HCT116 (cell line): ENCODE data around the gene NOL4L. TPM values are rescaled to one million over a fixed set of nuclear protein-coding genes. Genes with fewer than 3 reads are reported as not detected.

ENCODE experiments used
- ATAC-seq: fragments of 200-7000 bp; cut with Tn5 transposase; 2 replicates; pipeline ENCODE4 v1.9.1; 2020; ENCODE audit warnings: mild to moderate bottlenecking, moderate library complexity
- BruUV-seq: library from RNA; stranded (reverse); fragments of 400-500 nt; replicated peaks from 2 replicates; lab custom pipeline; 2021; lab: Mats Ljungman, UMichigan
- CTCF ChIA-PET: fragments of 300-600 bp; sonication (Branson Sonifier 250); formaldehyde crosslinking; loops from one replicate; lab custom pipeline; 2021; ENCODE audit warnings: antibody characterized with exemption; lab: Charles Lee
- POLR2A ChIA-PET: fragments of 300-600, 350-600 bp; sonication (Branson Sonifier 250); formaldehyde crosslinking; loops from one replicate; lab custom pipeline; 2021; ENCODE audit warnings: antibody characterized with exemption; lab: Charles Lee
- RAD21 ChIA-PET, 2 experiments: fragments of 300-600 bp; sonication (Branson Sonifier 250); formaldehyde crosslinking; loops; one replicate each; lab custom pipeline; 2023; ENCODE audit warnings: low total read pairs in 2 of 2; ENCODE audit not compliant: uncharacterized antibody in 2 of 2, unreplicated experiment in 2 of 2, low non-redundant PET in 1 of 2; lab: Charles Lee
- DNase-seq: peaks from one replicate; pipeline ENCODE4 v3.0.0-alpha.2; 2010; ENCODE audit warnings: low read depth, low spot score
- H2AFZ ChIP-seq: fragments of 200-600 bp; shearing (Covaris generic), sonication (generic); 2 replicates; pipeline ENCODE4 v1.6.1; 2017; ENCODE audit warnings: low read depth, mixed run types, mixed read lengths, antibody characterized with exemption, low read length; ENCODE audit not compliant: poor library complexity, severe bottlenecking
- H3K27ac ChIP-seq: 2 replicates; pipeline ENCODE4 v1.5.1; 2012; ENCODE audit warnings: low read depth, low read length
- H3K27me3 ChIP-seq: fragments of 200-600 bp; sonication (generic); 2 replicates; pipeline ENCODE4 v1.6.1; 2016; ENCODE audit warnings: mixed run types, low read length, mixed read lengths; ENCODE audit not compliant: insufficient read depth
- H3K36me3 ChIP-seq, 2 experiments: fragments of 200-500 bp in 1 of 2; fragments of 200-600 bp in 1 of 2; sonication (Bioruptor generic) in 1 of 2; sonication (generic) in 1 of 2; 2 replicates each; pipeline versions ENCODE4 v1.5.1 to v1.6.1; 2014 to 2016; ENCODE audit warnings: low read length in 2 of 2, inconsistent platforms in 1 of 2, mixed read lengths in 1 of 2, mixed run types in 1 of 2; ENCODE audit not compliant: insufficient read depth in 2 of 2, control insufficient read depth in 1 of 2
- H3K4me1 ChIP-seq, 2 experiments: fragments of 200-600 bp in 1 of 2; sonication (generic) in 1 of 2; 2 replicates each; pipeline versions ENCODE4 v1.5.1 to v1.6.1; 2012 to 2017; ENCODE audit warnings: low read length in 2 of 2, inconsistent platforms in 1 of 2, mild to moderate bottlenecking in 1 of 2, mixed read lengths in 1 of 2, mixed run types in 1 of 2, moderate library complexity in 1 of 2; ENCODE audit not compliant: insufficient read depth in 2 of 2, control insufficient read depth in 1 of 2
- H3K4me2 ChIP-seq: fragments of 200-600 bp; sonication (generic); 2 replicates; pipeline ENCODE4 v1.6.1; 2017; ENCODE audit warnings: mixed run types, low read length, mixed read lengths
- H3K4me3 ChIP-seq, 2 experiments: fragments of 200-600 bp in 1 of 2; sonication (generic) in 1 of 2; replicated peaks in 1 of 2; 2 replicates each; pipeline ENCODE4 v1.5.1; 2011 to 2016; ENCODE audit warnings: low read length in 2 of 2, control low read depth in 1 of 2, low read depth in 1 of 2, mild to moderate bottlenecking in 1 of 2, mixed read lengths in 1 of 2, mixed run types in 1 of 2
- H3K79me2 ChIP-seq: fragments of 200-600 bp; sonication (generic); 2 replicates; pipeline ENCODE4 v1.6.1; 2017; ENCODE audit warnings: mild to moderate bottlenecking, mixed run types, low read length, moderate library complexity, mixed read lengths; ENCODE audit not compliant: insufficient read depth
- H3K9ac ChIP-seq: fragments of 200-600 bp; sonication (generic); 2 replicates; pipeline ENCODE4 v1.6.1; 2016; ENCODE audit warnings: low read length, mixed read lengths
- H3K9me2 ChIP-seq: fragments of 200-600 bp; sonication (generic), shearing (Covaris generic); 2 replicates; pipeline ENCODE4 v1.6.1; 2017; ENCODE audit warnings: mixed run types, mild to moderate bottlenecking, moderate library complexity; ENCODE audit not compliant: insufficient read depth
- H3K9me3 ChIP-seq, 2 experiments: fragments of 200-500 bp in 1 of 2; fragments of 200-600 bp in 1 of 2; sonication (Bioruptor generic) in 1 of 2; sonication (generic) in 1 of 2; 2 replicates each; pipeline ENCODE4 v1.6.1; 2014 to 2017; ENCODE audit warnings: low read length in 2 of 2, mixed read lengths in 2 of 2, inconsistent platforms in 1 of 2, low read depth in 1 of 2, mild to moderate bottlenecking in 1 of 2, mixed run types in 1 of 2, moderate library complexity in 1 of 2; ENCODE audit not compliant: control insufficient read depth in 1 of 2, insufficient read depth in 1 of 2
- H4K20me1 ChIP-seq: fragments of 200-600 bp; sonication (generic), shearing (Covaris generic); 2 replicates; pipeline ENCODE4 v1.6.1; 2017; ENCODE audit warnings: mixed run types, mild to moderate bottlenecking, moderate library complexity; ENCODE audit not compliant: insufficient read depth
- ATF3 ChIP-seq: IDR thresholded peaks from 2 replicates; pipeline ENCODE4 v1.6.1; 2012
- CEBPB ChIP-seq: IDR thresholded peaks from 2 replicates; pipeline ENCODE4 v1.6.1; 2012; ENCODE audit warnings: low read depth
- EGR1 ChIP-seq: IDR thresholded peaks from 2 replicates; pipeline ENCODE4 v1.6.1; 2012; ENCODE audit warnings: low read depth
- ELF1 ChIP-seq: IDR thresholded peaks from 2 replicates; pipeline ENCODE4 v1.6.1; 2012; ENCODE audit warnings: low read depth, borderline replicate concordance
- EZH2 ChIP-seq: fragments of 200-600 bp; sonication (generic); IDR thresholded peaks from 2 replicates; pipeline ENCODE4 v1.6.1; 2017; ENCODE audit warnings: antibody characterized with exemption, mixed run types
- FOSL1 ChIP-seq: IDR thresholded peaks from 2 replicates; pipeline ENCODE4 v1.6.1; 2012; ENCODE audit warnings: low read depth
- JUND ChIP-seq: IDR thresholded peaks from 2 replicates; pipeline ENCODE4 v1.6.1; 2012
- MAX ChIP-seq: IDR thresholded peaks from 2 replicates; pipeline ENCODE4 v1.6.1; 2012
- POLR2A ChIP-seq: IDR thresholded peaks from 2 replicates; pipeline ENCODE4 v1.7.0; 2011; ENCODE audit warnings: borderline replicate concordance; ENCODE audit not compliant: insufficient read depth, insufficient read length; ENCODE audit errors: extremely low read depth
- POLR2AphosphoS5 ChIP-seq: IDR thresholded peaks from 2 replicates; pipeline ENCODE4 v1.6.1; 2011; ENCODE audit warnings: mild to moderate bottlenecking, low read depth, low read length, moderate library complexity
- REST ChIP-seq: IDR thresholded peaks from 2 replicates; pipeline ENCODE4 v1.6.1; 2012; ENCODE audit warnings: low read depth
- SIN3A ChIP-seq: IDR thresholded peaks from 2 replicates; pipeline ENCODE4 v1.6.1; 2012; ENCODE audit warnings: low read depth
- SP1 ChIP-seq: IDR thresholded peaks from 2 replicates; pipeline ENCODE4 v1.6.1; 2012; ENCODE audit warnings: low read depth
- SRF ChIP-seq: IDR thresholded peaks from 2 replicates; pipeline ENCODE4 v1.6.1; 2012; ENCODE audit warnings: low read depth
- TCF7L2 ChIP-seq: IDR thresholded peaks from 2 replicates; pipeline ENCODE4 v1.7.0; 2011; ENCODE audit warnings: borderline replicate concordance, inconsistent platforms; ENCODE audit not compliant: insufficient read depth, insufficient read length; ENCODE audit errors: extremely low read depth
- YY1 ChIP-seq: IDR thresholded peaks from 2 replicates; pipeline ENCODE4 v1.6.1; 2011; ENCODE audit warnings: low read length, low read depth, moderate library complexity, mild to moderate bottlenecking; ENCODE audit not compliant: insufficient replicate concordance; ENCODE audit errors: extremely low read depth
- ZFX ChIP-seq: fragments of 450-650 bp; IDR thresholded peaks from 2 replicates; pipeline ENCODE4 v1.6.1; 2017
- ZNF274 ChIP-seq: fragments of 200-500 bp; sonication (Bioruptor generic); IDR thresholded peaks from 2 replicates; pipeline ENCODE4 v1.6.1; 2014; ENCODE audit warnings: mild to moderate bottlenecking, low read depth, low read length, inconsistent platforms
- intact Hi-C: fragments of 100-400 bp; cut with micrococcal nuclease; formaldehyde crosslinking; loops from 2 replicates; pipeline ENCODE4 v1.10.0; 2022
- total RNA-seq: library from RNA; stranded (reverse); gene quantifications from one replicate; pipeline ENCODE4 v1.2.1, GENCODE V29; 2021; ENCODE audit not compliant: unreplicated experiment
- TF ChIP-seq, protein P1 (sequence below), 3 experiments: fragments of 200-600 bp in 1 of 3; sonication (generic) in 1 of 3; IDR thresholded peaks in 2 of 3; conservative IDR thresholded peaks in 1 of 3; 2 replicates each; pipeline ENCODE4 v1.5.1; 2012 to 2017; ENCODE audit warnings: low read depth in 2 of 3, low read length in 2 of 3, antibody characterized with exemption in 1 of 3, borderline replicate concordance in 1 of 3, control low read depth in 1 of 3, mild to moderate bottlenecking in 1 of 3, mixed read lengths in 1 of 3, mixed run types in 1 of 3, moderate library complexity in 1 of 3; ENCODE audit not compliant: insufficient read depth in 1 of 3

Gene NOL4L
- total RNA-seq, 1 experiment from 2014 or later, result 5.9 TPM

GRCh38 chr20:32546918-32547752 lies 38.0 kb downstream of the NOL4L start:
- no peak overlapping the region for H3K9ac ChIP-seq
- DNase-seq (no peak), ATAC-seq (no peak)
- TF ChIP-seq EGR1 (no peak), JUND (no peak), REST (no peak), POLR2AphosphoS5 (no peak), POLR2A (no peak), SP1 (no peak), SRF (no peak), ZNF274 (no peak), MAX (no peak), TCF7L2 (no peak), ELF1 (no peak), FOSL1 (no peak; the same call in 1 of the 2 replicates), ATF3 (no peak), EZH2 (no peak), ZFX (no peak), YY1 (no peak), CEBPB (no peak), SIN3A (no peak)
- TF ChIP-seq, protein P1, sequence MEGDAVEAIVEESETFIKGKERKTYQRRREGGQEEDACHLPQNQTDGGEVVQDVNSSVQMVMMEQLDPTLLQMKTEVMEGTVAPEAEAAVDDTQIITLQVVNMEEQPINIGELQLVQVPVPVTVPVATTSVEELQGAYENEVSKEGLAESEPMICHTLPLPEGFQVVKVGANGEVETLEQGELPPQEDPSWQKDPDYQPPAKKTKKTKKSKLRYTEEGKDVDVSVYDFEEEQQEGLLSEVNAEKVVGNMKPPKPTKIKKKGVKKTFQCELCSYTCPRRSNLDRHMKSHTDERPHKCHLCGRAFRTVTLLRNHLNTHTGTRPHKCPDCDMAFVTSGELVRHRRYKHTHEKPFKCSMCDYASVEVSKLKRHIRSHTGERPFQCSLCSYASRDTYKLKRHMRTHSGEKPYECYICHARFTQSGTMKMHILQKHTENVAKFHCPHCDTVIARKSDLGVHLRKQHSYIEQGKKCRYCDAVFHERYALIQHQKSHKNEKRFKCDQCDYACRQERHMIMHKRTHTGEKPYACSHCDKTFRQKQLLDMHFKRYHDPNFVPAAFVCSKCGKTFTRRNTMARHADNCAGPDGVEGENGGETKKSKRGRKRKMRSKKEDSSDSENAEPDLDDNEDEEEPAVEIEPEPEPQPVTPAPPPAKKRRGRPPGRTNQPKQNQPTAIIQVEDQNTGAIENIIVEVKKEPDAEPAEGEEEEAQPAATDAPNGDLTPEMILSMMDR (IDR thresholded peaks at IDR 0.05 in 2 of 3, conservative IDR thresholded peaks at IDR 0.05 in 1 of 3; ENCODE audit: borderline replicate concordance in 1 of 3, insufficient read depth in 1 of 3, low read depth in 2 of 3, low read length in 2 of 3), result no peak
- no peaks in the 10 kb centered on the region for H4K20me1 ChIP-seq
- H3K9me2 ChIP-seq, result no peaks in the 10 kb centered on the region
- ChIA-PET CTCF (interaction anchor here (0.6 kb wide), 1 partner anchor 11 kb away, joined by 3 read pairs; no protein-coding TSS in a partner anchor), POLR2A (no interaction called here), RAD21 (interaction anchor here in 1 of 2 experiments (0.5 kb wide), 1 partner anchor 38 kb away, joined by 3 read pairs; the partner anchor contains the start of gene NOL4L)
- H3K27me3 ChIP-seq, result no peaks in the 10 kb centered on the region
- H3K4me2 ChIP-seq, result peak overlapping the region; percentile 9; the same call in 1 of the 2 replicates
- H2AFZ ChIP-seq, result no peak overlapping the region
- H3K9me3 ChIP-seq, result no peaks in the 10 kb centered on the region
- peaks cover 6 to 26% of the 10 kb centered on the region in 2 experiments; a peak in 3 of 4 replicates for H3K4me1 ChIP-seq
- no peak overlapping the region for H3K27ac ChIP-seq
- BruUV-seq, result no TSS peak
- H3K36me3 ChIP-seq, result no peaks in the 10 kb centered on the region
- H3K4me3 ChIP-seq, result no peak overlapping the region
- no peaks in the 10 kb centered on the region for H3K79me2 ChIP-seq
- intact Hi-C loops, result no loop called here
